MCF 10A (cell line): ENCODE results near the gene SNX25. TPM values are rescaled to one million over a fixed set of nuclear protein-coding genes. Genes with fewer than 3 reads are reported as not detected.

Source experiments
- BruUV-seq: library from RNA; stranded (reverse); fragments of 400-500 nt; replicated peaks from 2 replicates; lab custom pipeline; 2021; lab: Mats Ljungman, UMichigan
- CTCF ChIA-PET: fragments of 300-600 bp; sonication (Branson Sonifier 250); formaldehyde crosslinking; extraction: SDS; loops from one replicate; lab custom pipeline; 2021; ENCODE audit warnings: antibody characterized with exemption, inconsistent platforms; lab: Yijun Ruan, JAX
- POLR2A ChIA-PET: fragments of 300-600, 350-650 bp; sonication (Branson Sonifier 250); formaldehyde crosslinking; extraction: SDS; loops from one replicate; lab custom pipeline; 2020; ENCODE audit warnings: antibody characterized with exemption, inconsistent platforms; lab: Yijun Ruan, JAX
- DNase-seq: peaks from one replicate; pipeline ENCODE4 v3.0.0-alpha.2; 2018; ENCODE audit not compliant: unreplicated experiment
- H3K27ac Mint-ChIP-seq: one replicate; pipeline ENCODE4 v1.8.0; 2022; ENCODE audit warnings: mild to moderate bottlenecking, low read depth, mixed read lengths; ENCODE audit not compliant: unreplicated experiment
- H3K27me3 Mint-ChIP-seq: one replicate; pipeline ENCODE4 v1.8.0; 2022; ENCODE audit warnings: mixed read lengths; ENCODE audit not compliant: insufficient read depth, unreplicated experiment
- H3K36me3 Mint-ChIP-seq: one replicate; pipeline ENCODE4 v1.8.0; 2022; ENCODE audit warnings: mild to moderate bottlenecking, moderate library complexity, mixed read lengths; ENCODE audit not compliant: insufficient read depth, unreplicated experiment
- H3K4me1 Mint-ChIP-seq: one replicate; pipeline ENCODE4 v1.8.0; 2022; ENCODE audit warnings: mixed read lengths; ENCODE audit not compliant: insufficient read depth, unreplicated experiment
- H3K4me3 Mint-ChIP-seq: one replicate; pipeline ENCODE4 v1.8.0; 2022; ENCODE audit warnings: mild to moderate bottlenecking, moderate library complexity, mixed read lengths; ENCODE audit not compliant: unreplicated experiment
- H3K9me3 Mint-ChIP-seq: one replicate; pipeline ENCODE4 v1.8.0; 2022; ENCODE audit warnings: mixed read lengths; ENCODE audit not compliant: unreplicated experiment
- intact Hi-C: fragments of 100-400 bp; cut with micrococcal nuclease; formaldehyde crosslinking; loops from 2 replicates; pipeline ENCODE4 v1.14.1; 2022
- total RNA-seq: library from RNA; stranded (reverse); gene quantifications from 2 replicates; pipeline ENCODE4 v1.2.3, GENCODE V29; 2022
- TF ChIP-seq, protein P1 (sequence below): fragments of 200-600 bp; IDR thresholded peaks from one replicate; pipeline ENCODE4 v1.8.0; 2022; ENCODE audit warnings: antibody characterized with exemption, mild to moderate bottlenecking; ENCODE audit not compliant: unreplicated experiment

The SNX25 gene
- total RNA-seq, 1 experiment from 2014 or later, result 10.5 TPM

DNA sequence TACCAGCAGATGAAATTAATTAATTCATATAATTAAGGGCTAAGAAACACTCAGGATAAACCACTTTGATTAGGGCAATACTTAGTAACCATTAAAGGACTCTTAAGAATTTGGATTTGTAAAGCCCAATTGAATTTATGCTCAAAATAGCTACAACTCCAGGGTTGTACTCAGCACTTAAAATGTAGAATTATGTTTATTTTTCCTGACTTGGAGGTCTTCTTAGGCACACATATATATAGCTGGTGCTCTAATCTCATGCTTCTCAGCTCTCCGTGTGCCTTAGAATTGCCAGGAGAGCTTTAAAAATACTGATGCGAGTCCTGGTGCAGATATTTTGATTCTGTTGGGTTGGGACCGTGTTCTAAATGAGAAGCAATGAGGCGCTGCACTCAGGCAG, 77.6 kb downstream of the SNX25 start:
- Mint-ChIP-seq H3K4me1 (peaks cover 15% of the 10 kb centered on the region), H3K27me3 (no peaks in the 10 kb centered on the region), H3K9me3 (no peaks in the 10 kb centered on the region), H3K36me3 (peaks cover 13% of the 10 kb centered on the region), H3K27ac (no peak overlapping the region), H3K4me3 (no peak overlapping the region)
- BruUV-seq, result no TSS peak
- CTCF ChIA-PET, result interaction anchor here (0.6 to 1.0 kb wide), 2 partner anchors 9 to 223 kb away, joined by 3 read pairs; no protein-coding TSS in a partner anchor
- intact Hi-C loops, result no loop called here
- TF ChIP-seq, protein P1, sequence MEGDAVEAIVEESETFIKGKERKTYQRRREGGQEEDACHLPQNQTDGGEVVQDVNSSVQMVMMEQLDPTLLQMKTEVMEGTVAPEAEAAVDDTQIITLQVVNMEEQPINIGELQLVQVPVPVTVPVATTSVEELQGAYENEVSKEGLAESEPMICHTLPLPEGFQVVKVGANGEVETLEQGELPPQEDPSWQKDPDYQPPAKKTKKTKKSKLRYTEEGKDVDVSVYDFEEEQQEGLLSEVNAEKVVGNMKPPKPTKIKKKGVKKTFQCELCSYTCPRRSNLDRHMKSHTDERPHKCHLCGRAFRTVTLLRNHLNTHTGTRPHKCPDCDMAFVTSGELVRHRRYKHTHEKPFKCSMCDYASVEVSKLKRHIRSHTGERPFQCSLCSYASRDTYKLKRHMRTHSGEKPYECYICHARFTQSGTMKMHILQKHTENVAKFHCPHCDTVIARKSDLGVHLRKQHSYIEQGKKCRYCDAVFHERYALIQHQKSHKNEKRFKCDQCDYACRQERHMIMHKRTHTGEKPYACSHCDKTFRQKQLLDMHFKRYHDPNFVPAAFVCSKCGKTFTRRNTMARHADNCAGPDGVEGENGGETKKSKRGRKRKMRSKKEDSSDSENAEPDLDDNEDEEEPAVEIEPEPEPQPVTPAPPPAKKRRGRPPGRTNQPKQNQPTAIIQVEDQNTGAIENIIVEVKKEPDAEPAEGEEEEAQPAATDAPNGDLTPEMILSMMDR, result no peak
- POLR2A ChIA-PET, result interaction anchor here (1.4 kb wide), 1 partner anchor 109 kb away, joined by 4 read pairs; the partner anchor contains the start of gene LRP2BP
- no peak for DNase-seq

DNA sequence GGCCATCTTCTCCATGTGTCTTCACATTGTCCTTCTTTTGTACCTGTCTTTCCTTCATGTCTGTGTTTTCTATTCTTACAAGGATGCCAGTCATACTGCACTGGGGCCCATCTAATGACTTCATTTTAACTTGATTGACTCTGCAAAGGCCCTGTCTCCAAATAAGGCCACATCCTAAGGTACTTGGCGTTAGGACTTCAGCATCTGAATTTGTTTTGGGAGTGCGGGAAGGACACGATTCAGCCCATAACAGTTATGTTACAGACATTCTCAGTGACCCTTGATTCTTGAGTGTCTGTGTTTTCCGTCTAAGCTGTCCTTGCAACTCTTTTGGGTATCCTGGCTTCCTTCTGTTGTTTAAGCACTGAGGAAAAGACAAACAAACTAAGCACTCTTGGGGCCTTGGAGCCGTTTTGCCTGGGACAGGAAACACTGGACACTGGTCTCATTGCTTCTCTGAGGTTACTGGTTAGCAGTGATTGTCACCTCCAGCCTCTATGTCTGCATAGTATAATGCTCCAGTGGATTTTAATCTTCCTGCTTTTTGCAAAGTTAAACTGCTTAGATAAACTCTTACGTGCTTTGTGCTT, 80.7 kb downstream of the SNX25 start:
- Mint-ChIP-seq H3K9me3 (no peaks in the 10 kb centered on the region), H3K27me3 (no peaks in the 10 kb centered on the region), H3K4me1 (no peaks in the 10 kb centered on the region), H3K4me3 (no peak overlapping the region), H3K36me3 (peaks cover 15% of the 10 kb centered on the region), H3K27ac (no peak overlapping the region)
- POLR2A ChIA-PET, result interaction anchor here (1.1 kb wide), 1 partner anchor 17 kb away, joined by 3 read pairs; no protein-coding TSS in a partner anchor
- no TSS peak for BruUV-seq
- no peak for DNase-seq
- intact Hi-C loops, result no loop called here
- CTCF ChIA-PET, result interaction anchor here (1.1 kb wide), 1 partner anchor 16 kb away, joined by 3 read pairs; no protein-coding TSS in a partner anchor
- TF ChIP-seq, protein P1, result no peak

DNA sequence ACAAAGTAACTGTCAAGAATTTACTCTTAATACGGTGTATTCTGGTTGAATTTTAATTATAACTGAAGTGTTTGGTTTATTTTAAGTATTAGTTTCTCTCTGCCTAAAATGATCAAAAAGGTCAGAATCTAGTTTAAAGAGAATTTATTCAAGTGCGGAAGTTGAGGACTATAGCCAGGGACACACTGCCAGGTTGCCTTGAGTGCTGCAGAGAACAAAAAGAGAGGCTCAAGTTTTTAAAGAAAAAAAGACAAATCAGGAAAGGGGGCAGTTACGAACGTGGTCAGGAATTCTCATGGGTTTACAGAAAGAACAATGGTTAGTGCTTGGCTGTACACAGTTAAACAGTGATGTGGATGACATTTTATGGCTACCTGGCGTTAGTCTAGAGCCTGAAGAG, 81.3 kb downstream of the SNX25 start:
- ChIA-PET CTCF (interaction anchor here (1.4 kb wide), 1 partner anchor 12 kb away, joined by 3 read pairs; no protein-coding TSS in a partner anchor), POLR2A (no interaction called here)
- peaks cover 20% of the 10 kb centered on the region for H3K36me3 Mint-ChIP-seq
- intact Hi-C loops, result no loop called here
- H3K27ac Mint-ChIP-seq, result no peak overlapping the region
- no peaks in the 10 kb centered on the region for H3K27me3 Mint-ChIP-seq
- TF ChIP-seq, protein P1, result no peak
- no TSS peak for BruUV-seq
- H3K4me1 Mint-ChIP-seq, result no peaks in the 10 kb centered on the region
- no peak for DNase-seq
- H3K9me3 Mint-ChIP-seq, result no peaks in the 10 kb centered on the region
- no peak overlapping the region for H3K4me3 Mint-ChIP-seq

DNA sequence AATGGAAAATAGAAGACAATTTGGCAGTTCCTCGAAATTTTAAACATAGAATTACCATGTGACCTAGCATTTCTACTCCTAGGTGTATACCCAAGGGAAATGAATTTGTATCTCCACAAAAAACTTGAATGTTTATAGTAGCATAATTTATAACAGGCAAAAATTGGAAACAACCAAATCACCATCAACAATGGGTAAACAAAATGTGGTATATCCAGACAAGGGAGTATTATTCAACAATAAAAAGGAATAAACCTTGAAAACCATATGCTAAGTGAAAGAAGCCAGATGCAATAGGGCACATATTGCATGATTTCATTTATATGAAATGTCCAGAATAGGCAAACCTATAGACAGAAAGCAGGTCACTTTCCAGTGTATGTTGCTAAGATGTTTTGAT, 83.8 kb downstream of the SNX25 start:
- H3K27ac Mint-ChIP-seq, result no peak overlapping the region

More for the DNA sequence above, 83.8 kb downstream of the SNX25 start:
- ChIA-PET CTCF (no interaction called here), POLR2A (no interaction called here)
- intact Hi-C loops, result no loop called here
- Mint-ChIP-seq H3K4me1 (no peaks in the 10 kb centered on the region), H3K4me3 (no peak overlapping the region), H3K9me3 (no peaks in the 10 kb centered on the region), H3K27me3 (no peaks in the 10 kb centered on the region), H3K36me3 (peaks cover 25% of the 10 kb centered on the region)
- no TSS peak for BruUV-seq
- TF ChIP-seq, protein P1, result no peak
- no peak for DNase-seq
